ENCODE measurements around the gene NR6A1. TPM values are rescaled to one million over a fixed set of nuclear protein-coding genes. Genes with fewer than 3 reads are reported as not detected.

NR6A1 gene
- total and polyA plus RNA-seq, 2 of the 8 experiments (the other 6 are each of a cell fraction or from before 2014, with no cell fraction given) = 93.2 to 237 TPM

DNA sequence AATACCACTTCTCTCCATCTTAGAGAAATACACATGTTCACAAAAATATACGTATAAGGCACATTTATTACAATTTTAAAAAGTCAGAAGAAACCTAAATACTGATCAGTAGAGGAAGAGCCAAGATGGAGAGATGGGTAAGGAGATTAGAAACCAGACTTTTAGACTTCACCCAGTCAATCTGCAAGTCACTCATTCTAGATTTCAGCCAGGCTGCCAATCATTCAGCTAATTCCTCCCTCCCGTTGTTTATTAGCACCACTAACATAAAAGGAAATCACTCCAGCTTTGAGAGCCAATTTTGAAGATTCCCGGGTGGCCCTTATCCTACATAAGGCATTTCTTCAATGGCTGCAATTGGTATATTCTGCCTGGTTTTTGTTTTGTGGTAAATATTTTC lies 154.2 kb downstream of the NR6A1 start:
- H3K9ac ChIP-seq (replicated peaks in 1 of 4; ENCODE audit: extremely low read depth in 1 of 4, low read depth in 3 of 4, low read length in 3 of 4) = no peak overlapping the region
- H2BK120ac ChIP-seq (replicated peaks; ENCODE audit: low read depth, low read length) = no peak overlapping the region
- H2BK5ac ChIP-seq (ENCODE audit: low read depth, low read length) = no peak overlapping the region
- peaks cover 5 to 21% (median 8%) of the 10 kb centered on the region in 4 experiments; a peak in 5 of 7 replicates for H3K4me1 ChIP-seq (replicated peaks in 1 of 4; ENCODE audit: control insufficient read depth in 3 of 4, insufficient read depth in 4 of 4, low read length in 3 of 4)
- H3K36me3 ChIP-seq (ENCODE audit: control insufficient read depth in 2 of 4, insufficient read depth in 4 of 4, low read length in 3 of 4) = no peaks in the 10 kb centered on the region
- H3K79me2 ChIP-seq (ENCODE audit: control insufficient read depth in 1 of 2, insufficient read depth in 2 of 2, low read length in 2 of 2) = peaks cover 4 to 73% of the 10 kb centered on the region in 2 experiments; a peak in 2 of 4 replicates
- no peak overlapping the region for H2BK12ac ChIP-seq (ENCODE audit: low read depth, low read length)
- H3K79me1 ChIP-seq (ENCODE audit: low read depth, low read length) = no peaks in the 10 kb centered on the region
- no peak overlapping the region for H3K4me3 ChIP-seq (ENCODE audit: extremely low read depth in 1 of 4, insufficient read depth in 2 of 4, low read depth in 3 of 4, low read length in 4 of 4)
- H2BK20ac ChIP-seq (ENCODE audit: low read length) = no peak overlapping the region
- H2AK5ac ChIP-seq (ENCODE audit: low read depth, low read length) = no peak overlapping the region
- no peak overlapping the region for H4K5ac ChIP-seq (ENCODE audit: insufficient read length, low read depth, low read length)
- no peaks in the 10 kb centered on the region for H4K20me1 ChIP-seq (replicated peaks in 1 of 2; ENCODE audit: control insufficient read depth in 1 of 2, insufficient read depth in 2 of 2, low read length in 2 of 2)
- DNase-seq (ENCODE audit: low read depth in 1 of 2, low spot score in 2 of 2) (no peak), FAIRE-seq (no peak)
- no peak overlapping the region for H4K91ac ChIP-seq (replicated peaks; ENCODE audit: insufficient read length, low read length)
- H3K4ac ChIP-seq (replicated peaks; ENCODE audit: insufficient read length, low read depth, low read length) = no peak overlapping the region
- H3K23me2 ChIP-seq (ENCODE audit: low read depth, low read length) = no peaks in the 10 kb centered on the region
- H4K8ac ChIP-seq (ENCODE audit: extremely low read depth, insufficient read depth, low read length) = no peak overlapping the region
- no peak overlapping the region for H3K18ac ChIP-seq (ENCODE audit: extremely low read depth, low read length)
- no peaks in the 10 kb centered on the region for H3K9me3 ChIP-seq (ENCODE audit: insufficient read depth in 2 of 2, low read depth in 1 of 2, low read length in 1 of 2)
- 84% methylated on average over 3 of the region's 3 CpGs; no CpG with 5 or more reads in 1 of the 2 experiments for WGBS, 2 experiments (ENCODE audit: extremely low coverage in 1 of 2, insufficient coverage in 1 of 2, insufficient read length in 1 of 2, insufficient replicate concordance in 2 of 2, low coverage in 1 of 2, low lambda C conversion rate in 2 of 2, missing lambda C conversion rate in 1 of 2)
- no peak overlapping the region for H2AFZ ChIP-seq (ENCODE audit: low read length)
- H3K27me3 ChIP-seq (replicated peaks in 1 of 4; ENCODE audit: control insufficient read depth in 3 of 4, extremely low read depth in 1 of 4, insufficient read depth in 3 of 4, low read length in 3 of 4) = no peaks in the 10 kb centered on the region
- no peak overlapping the region for H3K56ac ChIP-seq (replicated peaks; ENCODE audit: insufficient read length, low read depth, low read length)
- H2BK15ac ChIP-seq (ENCODE audit: low read length) = no peak overlapping the region
- POLR2A ChIA-PET (ENCODE audit: partially characterized antibody) = interaction anchor here (0.6 to 2.1 kb wide), 8 partner anchors 19 to 239 kb away, joined by 3 to 7 read pairs (median 4); partner anchors contain the start of gene NR6A1
- no peak overlapping the region for H3K4me2 ChIP-seq (ENCODE audit: insufficient read depth in 1 of 2, low read depth in 2 of 2, low read length in 2 of 2)
- H3K27ac ChIP-seq (ENCODE audit: low read depth, low read length) = no peak overlapping the region
- no peak overlapping the region for H3K23ac ChIP-seq (ENCODE audit: insufficient read length)
- CTCF ChIA-PET (ENCODE audit: partially characterized antibody) = interaction anchor here (0.6 to 9.3 kb wide), 66 partner anchors 9 to 716 kb away, joined by 3 to 112 read pairs (median 5); partner anchors contain the start of gene WDR38
- no peak overlapping the region for H3K14ac ChIP-seq (ENCODE audit: insufficient read length)
- TF ChIP-seq RAD21 (IDR thresholded peaks at IDR 0.05 in 1 of 2, conservative IDR thresholded peaks at IDR 0.05 in 1 of 2; ENCODE audit: low read depth in 2 of 2, low read length in 2 of 2) = no peak
- no peak for TF ChIP-seq SIX5 (IDR thresholded peaks at IDR 0.05; ENCODE audit: low read depth, low read length)
- TF ChIP-seq MAFK (IDR thresholded peaks at IDR 0.05; ENCODE audit: low read depth, low read length) = no peak
- TF ChIP-seq RFX5 (IDR thresholded peaks at IDR 0.05; ENCODE audit: borderline replicate concordance, low read depth, low read length) = no peak
- TF ChIP-seq POLR2A (IDR thresholded peaks at IDR 0.05; ENCODE audit: control extremely low read depth in 1 of 2, low read depth in 2 of 2, low read length in 2 of 2) = no peak
- TF ChIP-seq FOSL1 (IDR thresholded peaks at IDR 0.05; ENCODE audit: insufficient read depth, low read depth, low read length) = no peak
- no peak for TF ChIP-seq GABPA (IDR thresholded peaks at IDR 0.05; ENCODE audit: borderline replicate concordance, insufficient read depth, low read length)
- TF ChIP-seq YY1 (IDR thresholded peaks at IDR 0.05; ENCODE audit: low read depth, low read length) = no peak
- TF ChIP-seq RXRA (IDR thresholded peaks at IDR 0.05; ENCODE audit: insufficient read depth, low read depth, low read length) = no peak
- no peak for TF ChIP-seq CBX5 (IDR thresholded peaks at IDR 0.05; ENCODE audit: low read depth, low read length)
- no peak for TF ChIP-seq SUZ12 (IDR thresholded peaks at IDR 0.05; ENCODE audit: low read length)
- TF ChIP-seq, protein P1, sequence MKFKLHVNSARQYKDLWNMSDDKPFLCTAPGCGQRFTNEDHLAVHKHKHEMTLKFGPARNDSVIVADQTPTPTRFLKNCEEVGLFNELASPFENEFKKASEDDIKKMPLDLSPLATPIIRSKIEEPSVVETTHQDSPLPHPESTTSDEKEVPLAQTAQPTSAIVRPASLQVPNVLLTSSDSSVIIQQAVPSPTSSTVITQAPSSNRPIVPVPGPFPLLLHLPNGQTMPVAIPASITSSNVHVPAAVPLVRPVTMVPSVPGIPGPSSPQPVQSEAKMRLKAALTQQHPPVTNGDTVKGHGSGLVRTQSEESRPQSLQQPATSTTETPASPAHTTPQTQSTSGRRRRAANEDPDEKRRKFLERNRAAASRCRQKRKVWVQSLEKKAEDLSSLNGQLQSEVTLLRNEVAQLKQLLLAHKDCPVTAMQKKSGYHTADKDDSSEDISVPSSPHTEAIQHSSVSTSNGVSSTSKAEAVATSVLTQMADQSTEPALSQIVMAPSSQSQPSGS (IDR thresholded peaks at IDR 0.05; ENCODE audit: low read length) = no peak
- no peak for TF ChIP-seq ASH2L (IDR thresholded peaks at IDR 0.05; ENCODE audit: low read length)

All from H1 (cell line).